Measurements from ENCODE around the gene ABCC1.
"Not testable (repeated sequence)": the region's sequence is repeated elsewhere in the genome, so short reads cannot be mapped to it uniquely, and the experiment has no call there.

The ABCC1 gene

DNA sequence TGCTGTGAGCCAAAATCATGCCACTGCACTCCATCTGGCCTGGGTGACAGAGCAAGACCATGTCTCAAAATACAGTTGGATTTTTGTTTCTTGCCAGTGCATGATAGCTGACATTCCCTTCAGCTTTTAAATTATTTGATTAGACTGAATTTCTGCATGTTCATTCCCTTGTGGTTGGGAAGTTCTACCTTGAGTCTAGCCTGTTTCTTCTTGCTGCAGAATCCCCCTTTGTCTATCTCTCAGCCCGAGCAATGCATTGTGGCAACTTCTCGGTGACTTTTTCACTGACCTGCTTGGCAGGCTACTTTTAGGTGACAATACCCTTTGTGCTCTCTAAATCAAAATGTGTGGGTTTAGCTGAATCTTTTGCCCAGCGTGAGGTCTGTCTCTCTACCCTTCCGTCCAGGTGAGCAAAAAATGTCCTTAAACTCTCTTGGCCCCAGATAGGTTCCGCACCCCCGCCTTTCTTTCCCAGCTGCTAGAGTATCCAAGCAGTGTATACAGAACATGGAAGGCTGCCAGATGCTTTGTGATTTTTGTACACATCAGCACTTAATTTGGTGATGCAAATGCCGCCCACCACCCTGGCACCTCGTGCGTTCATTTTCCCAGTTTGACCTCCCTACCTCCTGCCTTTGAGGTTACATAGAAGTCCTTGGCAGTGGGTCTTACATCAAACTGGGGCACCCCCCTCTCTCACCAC lies 143.7 kb downstream of the ABCC1 start:
- DNase-seq = no peak

- no peak for DNase-seq
Observed at GRCh38 chr16:16093628-16094332, 144.4 kb downstream of the ABCC1 start.

DNA sequence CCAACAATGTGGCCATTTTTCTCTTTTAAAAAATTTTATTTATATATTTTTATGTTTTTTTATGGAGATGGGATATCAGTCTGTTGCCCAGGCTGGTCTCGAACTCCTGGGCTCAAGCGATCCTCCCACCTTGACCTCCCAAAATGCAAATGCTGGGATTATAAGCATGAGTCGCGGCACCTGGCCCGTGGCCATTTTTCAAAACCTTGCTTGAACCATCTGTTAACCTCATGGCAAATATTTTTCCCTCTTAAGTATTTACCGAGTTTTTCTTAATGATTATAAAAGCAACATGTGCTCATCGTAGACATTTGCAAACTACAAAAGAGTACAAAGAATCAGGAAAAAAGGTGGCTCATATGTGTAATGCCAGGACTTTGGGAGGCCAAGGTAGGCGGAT lies 146.2 kb downstream of the ABCC1 start:
- no peak for DNase-seq

- DNase-seq = no peak
Observed at GRCh38 chr16:16096121-16096857, 146.9 kb downstream of the ABCC1 start.

GRCh38 chr16:16096858-16097213 lies 147.4 kb downstream of the ABCC1 start:
- DNase-seq = no peak

DNA sequence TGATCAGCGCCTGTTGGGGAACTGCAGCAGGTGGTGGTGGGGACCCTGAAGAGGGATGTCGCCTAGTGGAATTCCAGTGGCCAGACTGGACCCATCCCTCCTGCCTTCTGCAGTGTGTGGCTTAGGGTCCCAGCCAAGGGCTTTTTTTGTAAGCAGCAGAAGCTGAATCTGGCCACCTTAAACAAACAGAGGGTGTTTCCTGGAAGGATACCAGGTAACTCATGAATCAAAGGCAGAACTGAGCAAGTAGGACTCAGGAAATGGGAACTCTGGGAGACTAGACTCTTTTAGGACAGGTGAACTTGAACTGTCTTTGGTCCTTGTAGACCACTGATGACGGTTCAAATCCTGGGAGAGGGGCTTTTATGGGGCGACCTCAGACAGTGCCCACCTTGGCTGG lies 149.9 kb downstream of the ABCC1 start:
- DNase-seq = no peak

DNA sequence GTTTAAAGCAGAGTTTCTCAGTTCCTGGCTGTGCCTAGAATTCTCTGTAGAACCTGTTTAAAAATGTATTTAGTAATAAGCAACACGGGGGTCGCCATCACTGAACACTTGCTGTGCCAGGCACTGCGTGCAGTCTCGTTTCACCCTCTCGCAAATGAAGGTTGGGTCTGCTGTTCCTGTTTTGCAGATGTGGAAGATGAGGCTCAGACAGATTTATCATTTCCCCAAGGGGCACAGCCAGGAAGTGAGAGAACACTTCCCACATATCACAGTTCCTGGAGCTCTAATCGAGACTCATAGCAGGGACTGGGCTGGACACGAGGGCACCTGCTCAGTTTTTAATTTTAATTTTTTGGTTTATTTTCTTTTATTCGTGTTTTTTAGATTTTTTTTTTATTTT lies 151.2 kb downstream of the ABCC1 start:
- no peak for DNase-seq

DNA sequence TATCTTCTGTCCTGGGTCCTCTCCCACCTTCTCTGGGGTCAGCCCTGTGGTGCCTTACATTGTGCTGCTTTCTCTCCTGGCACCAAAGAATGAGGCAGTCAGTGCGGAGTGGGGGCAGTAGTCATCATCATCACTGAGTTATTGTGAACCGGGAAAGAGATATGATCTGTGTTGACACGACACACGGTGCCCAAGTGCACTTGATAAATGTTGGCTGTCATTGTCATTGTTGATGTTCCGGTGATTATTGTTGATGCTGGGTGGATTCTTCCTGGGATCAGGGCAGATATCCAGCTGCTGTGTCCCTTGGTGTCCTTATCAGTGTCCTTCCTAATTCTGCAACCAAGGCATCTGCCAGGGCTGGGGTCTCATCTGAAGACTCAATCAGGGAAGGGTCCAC lies 152.2 kb downstream of the ABCC1 start:
- no peak for DNase-seq

GRCh38 chr16:16102738-16103137 lies 153.3 kb downstream of the ABCC1 start:
- no peak for DNase-seq

DNA sequence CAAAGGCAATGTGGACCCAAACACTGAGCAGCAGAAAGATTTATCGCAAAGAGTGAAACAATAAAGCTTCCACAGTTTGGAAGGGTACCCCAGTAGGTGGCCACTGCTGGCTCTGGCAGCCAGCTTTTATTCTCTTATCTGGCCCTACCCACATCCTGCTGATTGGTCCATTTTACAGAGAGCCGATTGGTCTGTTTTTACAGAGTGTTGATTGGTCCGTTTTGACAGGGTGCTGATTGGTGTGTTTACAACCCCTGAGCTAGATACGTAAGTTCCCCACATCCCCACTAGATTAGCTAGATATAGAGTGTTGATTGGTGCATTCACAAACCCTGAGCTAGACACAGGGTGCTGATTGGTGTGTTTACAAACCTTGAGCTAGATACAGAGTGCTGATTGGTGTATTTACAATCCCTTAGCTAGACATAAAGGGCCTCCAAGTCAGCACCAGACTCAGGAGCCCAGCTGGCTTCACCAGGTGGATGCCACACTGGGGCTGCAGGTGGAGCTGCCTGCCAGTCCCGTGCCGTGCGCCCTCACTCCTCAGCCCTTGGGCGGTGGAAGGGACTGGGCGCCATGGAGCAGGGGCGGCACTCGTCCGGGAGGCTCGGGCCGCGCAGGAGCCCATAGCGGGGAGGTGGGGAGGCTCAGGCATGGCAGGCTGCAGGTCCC lies 154.9 kb downstream of the ABCC1 start:
- DNase-seq = not testable (repeated sequence)

- DNase-seq = not testable (repeated sequence)
Observed at GRCh38 chr16:16104804-16105141, 155.4 kb downstream of the ABCC1 start.

DNA sequence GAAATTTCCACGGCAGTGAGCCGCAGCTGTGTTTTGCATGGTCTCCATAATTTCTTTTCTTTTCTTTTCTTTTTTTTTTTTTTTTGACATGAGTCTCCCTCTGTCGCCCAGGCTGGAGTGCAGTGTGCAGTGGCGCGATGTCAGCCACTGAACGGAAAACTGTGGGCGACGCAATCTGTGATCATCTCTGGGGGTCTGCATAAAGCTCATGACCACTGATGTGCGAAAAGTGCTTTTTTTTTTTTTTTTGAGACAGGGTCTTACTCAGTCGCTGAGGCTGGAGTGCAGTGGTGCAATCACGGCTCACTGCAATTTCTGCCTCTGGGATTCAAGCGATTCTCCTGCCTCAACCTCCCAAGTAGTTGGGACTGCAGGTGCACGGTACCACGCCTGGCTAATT lies 156.2 kb downstream of the ABCC1 start:
- DNase-seq = peak; percentile 38

DNA sequence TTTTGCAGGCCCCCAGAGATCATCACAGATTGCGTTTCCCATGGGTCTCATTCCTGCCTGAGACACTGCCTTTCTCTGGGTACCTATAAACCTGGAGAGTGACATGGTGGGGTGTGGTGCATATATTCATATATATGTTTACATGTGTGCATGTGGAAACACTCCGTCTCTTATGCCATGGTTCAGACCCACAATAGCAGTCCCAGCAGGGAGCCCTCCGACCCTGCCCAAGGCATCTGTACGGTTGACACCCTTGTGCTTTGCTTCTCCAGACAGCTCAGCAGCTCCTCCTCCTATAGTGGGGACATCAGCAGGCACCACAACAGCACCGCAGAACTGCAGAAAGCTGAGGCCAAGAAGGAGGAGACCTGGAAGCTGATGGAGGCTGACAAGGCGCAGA lies 157.1 kb downstream of the ABCC1 start:
- no peak for DNase-seq

DNA sequence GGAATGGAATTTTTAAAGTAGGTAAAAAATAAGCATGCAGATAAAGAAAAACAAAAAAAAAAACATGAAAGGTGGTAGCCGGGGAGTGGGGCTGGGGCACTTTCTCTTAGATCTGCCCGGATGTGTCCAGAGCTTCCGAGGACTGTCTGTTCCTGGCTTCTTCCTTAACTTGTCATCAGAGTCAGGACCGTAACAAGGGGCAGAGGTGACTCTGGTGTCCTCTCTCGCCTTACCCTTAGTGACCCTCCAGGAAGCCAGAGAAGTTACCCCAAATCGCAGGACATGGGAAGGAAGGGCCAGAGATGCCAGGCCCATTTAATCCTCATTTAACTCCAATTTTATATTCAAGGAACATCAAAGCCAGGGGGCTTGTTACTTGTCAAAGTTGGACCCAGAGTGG lies 158.4 kb downstream of the ABCC1 start:
- DNase-seq = no peak

- no peak for DNase-seq
Observed at GRCh38 chr16:16108759-16109158, 159.3 kb downstream of the ABCC1 start.

DNA sequence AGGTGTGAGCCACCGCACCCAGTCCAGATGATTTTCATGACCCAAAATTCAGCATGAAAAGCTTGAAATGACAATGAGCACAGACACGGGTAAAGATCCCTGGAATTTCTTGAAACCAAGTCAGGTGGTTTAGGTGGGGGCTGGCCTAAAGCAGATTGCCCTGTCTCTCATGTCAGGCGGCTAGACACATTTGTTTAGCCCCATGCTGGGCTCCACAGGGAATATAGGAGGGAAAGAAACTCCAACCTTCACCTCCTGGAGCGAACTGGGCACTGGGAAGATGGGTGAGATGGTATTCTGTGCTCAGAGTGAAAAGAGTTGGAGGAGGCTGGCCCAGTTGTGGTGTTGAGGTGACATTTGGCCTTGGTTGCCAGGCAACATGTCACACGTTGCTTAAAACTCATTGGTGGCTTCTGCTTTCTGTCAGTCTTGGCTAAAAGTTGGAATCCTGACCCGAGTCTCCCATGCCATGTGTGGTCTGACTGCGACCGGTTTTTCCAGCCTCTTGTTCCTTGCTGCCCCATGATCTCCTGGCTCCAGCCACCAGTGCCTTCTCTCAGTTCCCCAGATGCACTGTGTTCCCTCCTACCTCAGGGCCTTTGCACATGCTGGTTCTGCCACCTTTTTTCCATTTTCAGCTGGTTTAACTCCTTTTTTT lies 160.2 kb downstream of the ABCC1 start:
- no peak for DNase-seq

GRCh38 chr16:16110111-16110490 lies 160.7 kb downstream of the ABCC1 start:
- no peak for DNase-seq

- DNase-seq = no peak
Observed at GRCh38 chr16:16111639-16112038, 162.2 kb downstream of the ABCC1 start.

DNA sequence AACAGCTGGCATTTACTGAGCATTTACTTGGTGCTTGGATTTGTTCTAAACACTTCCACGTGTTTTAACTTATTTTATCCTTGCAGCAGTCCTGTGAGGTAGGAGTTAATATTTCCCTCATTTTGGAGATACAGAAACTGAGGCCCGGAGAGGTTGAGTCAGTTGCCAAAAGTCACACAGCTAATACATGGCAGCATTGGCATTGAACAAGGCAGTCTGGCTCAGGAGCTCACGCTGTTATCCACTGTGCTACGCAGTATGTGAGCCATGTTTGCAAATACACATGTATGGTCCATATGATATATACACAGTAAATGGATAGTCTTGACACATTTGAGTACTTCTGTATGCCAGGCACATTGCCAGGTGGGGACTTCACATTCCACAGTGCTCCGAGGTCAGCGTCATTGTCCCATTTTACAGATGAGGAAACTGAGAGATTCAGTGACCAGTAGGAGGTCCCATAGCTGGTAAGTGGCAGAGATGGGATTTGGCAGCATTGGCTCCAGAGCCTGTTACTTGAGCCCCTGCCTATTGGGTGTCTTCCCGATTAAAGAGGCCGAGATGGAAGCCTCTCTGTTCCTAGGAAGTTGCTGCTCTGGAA lies 163.1 kb downstream of the ABCC1 start:
- DNase-seq = no peak

GRCh38 chr16:16113076-16113475 lies 163.7 kb downstream of the ABCC1 start:
- no peak for DNase-seq

- DNase-seq = no peak
Observed at GRCh38 chr16:16116841-16117240, 167.4 kb downstream of the ABCC1 start.

- DNase-seq = no peak
Observed at GRCh38 chr16:16118337-16118736, 168.9 kb downstream of the ABCC1 start.

DNA sequence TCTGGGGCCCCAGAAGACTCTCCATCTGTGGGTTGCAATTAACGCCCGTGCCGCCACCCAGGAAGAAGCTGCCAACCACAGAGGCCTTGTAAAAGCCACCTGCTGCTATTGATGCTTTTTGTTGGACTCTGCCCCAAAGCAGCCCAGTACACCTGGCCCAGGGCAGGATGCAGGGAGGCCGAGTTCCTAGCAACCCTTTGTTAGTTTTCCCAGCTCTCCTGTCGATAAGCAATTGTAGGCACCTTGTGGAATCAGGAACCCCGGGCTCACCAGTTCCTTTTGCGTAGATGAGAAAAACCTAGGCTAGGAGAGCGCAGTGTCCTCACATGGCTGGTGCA lies 170.6 kb downstream of the ABCC1 start:
- DNase-seq = no peak
